Stimulated activated CD8-positive, alpha-beta memory T cell treated with anti-CD3 and anti-CD28 coated beads, Interleukin-15, amount 100 ng/mL, for 24 hours (primary cell): ENCODE data around the gene FGF7.
"Not testable (repeated sequence)": the region's sequence is repeated elsewhere in the genome, so short reads cannot be mapped to it uniquely, and the experiment has no call there.

Experiments
- DNase-seq: peaks from one replicate; pipeline ENCODE4 v3.0.0-alpha.2; 2020; ENCODE audit warnings: low read depth

Gene FGF7

DNA sequence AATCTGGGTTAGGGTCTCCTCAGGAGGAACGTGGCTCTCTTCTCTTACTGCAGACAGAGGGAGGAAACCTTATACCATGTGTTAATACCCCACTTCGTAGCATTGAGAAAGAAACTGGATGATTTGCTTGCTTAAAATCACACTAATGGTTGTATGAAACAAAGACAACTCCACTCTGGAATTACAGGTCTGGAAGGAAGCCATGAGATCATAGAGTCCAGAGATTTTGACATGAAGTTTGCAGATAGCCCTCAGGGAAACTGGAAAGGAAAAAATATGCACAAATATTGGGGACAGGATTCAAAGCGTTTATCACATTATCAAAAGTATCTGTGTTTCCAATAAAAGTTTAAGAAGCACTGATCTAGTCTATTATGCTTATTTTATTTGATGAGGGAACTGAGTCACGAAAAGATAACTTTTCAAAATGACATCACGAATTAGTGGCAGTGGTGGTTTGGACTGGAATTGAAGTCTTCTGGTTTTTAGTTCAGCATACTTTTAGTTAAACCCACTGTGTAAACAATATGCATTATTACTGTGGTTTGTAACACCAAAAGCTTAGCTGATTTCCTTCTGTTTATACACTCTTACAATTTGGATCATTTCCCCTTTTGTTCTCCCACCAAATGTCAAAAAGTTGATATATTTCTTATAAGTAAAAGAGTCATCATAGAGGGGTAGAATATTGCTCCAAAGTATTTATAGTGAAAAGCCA lies 16.8 kb downstream of the FGF7 start:
- no peak for DNase-seq

DNA sequence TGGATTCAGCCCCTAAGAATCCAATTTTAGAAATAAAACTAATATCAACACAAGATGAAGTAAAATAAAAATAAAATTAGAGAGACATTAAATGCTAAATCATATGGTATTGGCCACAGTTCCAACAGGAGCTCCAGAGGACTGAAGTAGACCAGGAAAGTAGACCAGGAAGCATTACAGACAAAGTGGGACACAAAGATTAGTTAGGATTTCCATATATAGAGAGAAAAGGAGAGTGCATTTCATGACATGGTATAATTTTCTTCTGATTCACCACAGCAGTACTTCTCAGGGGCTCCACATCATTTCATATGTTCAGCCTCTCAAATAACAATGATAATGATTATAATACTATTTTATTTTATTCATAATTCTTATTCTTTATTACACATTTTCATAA lies 18.3 kb downstream of the FGF7 start:
- no peak for DNase-seq

DNA sequence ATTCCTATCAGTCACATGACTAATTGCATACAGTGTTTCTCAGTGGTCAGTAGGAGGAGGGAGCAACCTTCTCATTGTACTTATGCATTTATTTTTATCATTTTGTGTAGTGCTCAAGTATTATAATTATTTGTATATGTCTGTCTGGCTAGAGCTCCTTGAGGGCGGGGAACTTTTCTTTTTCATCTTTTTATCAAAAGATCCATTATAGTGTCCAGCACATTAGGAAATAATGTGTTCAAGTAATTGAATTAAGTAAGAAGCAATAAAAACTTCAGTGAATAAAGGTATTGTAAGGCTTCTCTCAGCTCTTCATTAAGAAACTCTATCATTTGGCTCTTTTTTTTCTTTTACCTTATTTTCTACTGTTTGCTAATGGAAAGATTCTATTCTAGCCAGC lies 18.8 kb downstream of the FGF7 start:
- no peak for DNase-seq

GRCh38 chr15:49452595-49452994 lies 29.6 kb downstream of the FGF7 start:
- no peak for DNase-seq

GRCh38 chr15:49456166-49456565 lies 33.1 kb downstream of the FGF7 start:
- no peak for DNase-seq

DNA sequence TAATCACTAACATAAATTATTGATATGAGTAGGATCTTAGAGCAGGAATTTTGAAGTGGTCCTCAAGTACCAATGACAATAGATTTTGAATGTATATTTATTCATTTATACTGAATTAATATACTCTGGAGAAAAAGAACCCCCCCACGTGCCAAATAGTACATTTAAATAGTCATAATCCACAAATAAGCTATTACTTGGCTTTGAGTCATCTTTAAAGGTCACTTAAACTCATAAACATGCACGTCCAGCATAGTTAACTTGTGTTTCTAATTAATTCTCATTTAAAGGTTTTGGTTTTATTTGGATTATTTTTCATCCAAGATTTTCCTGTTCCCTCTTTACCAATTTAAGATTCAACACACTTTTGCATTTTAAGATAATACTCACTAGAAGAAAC lies 35.1 kb downstream of the FGF7 start:
- no peak for DNase-seq

DNA sequence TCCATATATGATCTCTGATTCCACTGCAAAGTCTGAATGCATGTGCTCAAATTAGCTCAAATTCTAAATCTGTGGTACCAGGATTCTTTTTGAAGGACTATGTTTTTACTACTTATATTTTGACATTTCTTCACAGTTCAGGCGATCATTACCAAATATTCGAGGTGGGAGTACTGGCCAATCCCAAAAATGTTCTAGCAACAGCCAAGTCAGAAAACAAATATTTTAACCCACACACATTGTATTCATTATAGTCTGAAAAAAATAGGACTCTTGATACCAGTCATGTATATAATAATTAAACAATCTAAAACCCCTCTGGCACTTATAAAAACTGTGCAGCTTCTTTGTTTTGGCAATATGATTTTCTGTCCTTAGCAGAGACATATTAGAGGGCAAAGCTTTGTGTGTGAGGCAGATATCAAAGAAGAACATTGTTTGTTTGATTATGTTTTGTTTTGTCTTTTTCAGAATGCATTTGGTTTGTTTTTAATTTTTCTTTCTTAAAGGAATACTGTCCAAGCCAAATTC lies 37.4 kb downstream of the FGF7 start:
- DNase-seq = no peak

DNA sequence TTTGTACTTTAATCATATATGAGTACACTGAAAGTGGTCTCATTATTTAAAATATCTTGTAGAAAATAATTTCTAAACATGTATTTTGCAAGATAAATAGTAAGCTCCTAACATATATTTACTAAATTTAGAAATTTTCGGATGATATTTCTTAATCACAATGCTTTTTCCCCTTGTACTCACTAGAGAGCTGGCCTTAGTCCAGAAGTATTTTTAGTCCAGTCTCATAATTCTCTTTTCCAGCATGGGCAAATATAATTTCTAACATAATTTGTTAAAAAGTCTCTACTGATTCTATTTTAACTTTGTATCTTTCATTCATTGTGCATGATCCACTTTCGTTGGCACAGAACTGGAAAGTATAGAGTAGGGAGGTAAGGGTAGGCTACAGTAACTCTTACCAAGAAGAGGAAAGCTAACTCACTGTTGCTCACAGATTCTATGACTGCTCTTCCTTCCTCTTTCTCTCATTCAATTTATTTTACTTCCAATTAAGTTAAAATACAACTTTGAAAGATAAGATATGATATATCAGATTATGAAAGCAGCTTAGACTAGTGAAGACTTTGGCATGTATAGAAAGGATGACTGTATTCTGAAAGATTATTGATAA lies 39.3 kb downstream of the FGF7 start:
- DNase-seq = no peak

DNA sequence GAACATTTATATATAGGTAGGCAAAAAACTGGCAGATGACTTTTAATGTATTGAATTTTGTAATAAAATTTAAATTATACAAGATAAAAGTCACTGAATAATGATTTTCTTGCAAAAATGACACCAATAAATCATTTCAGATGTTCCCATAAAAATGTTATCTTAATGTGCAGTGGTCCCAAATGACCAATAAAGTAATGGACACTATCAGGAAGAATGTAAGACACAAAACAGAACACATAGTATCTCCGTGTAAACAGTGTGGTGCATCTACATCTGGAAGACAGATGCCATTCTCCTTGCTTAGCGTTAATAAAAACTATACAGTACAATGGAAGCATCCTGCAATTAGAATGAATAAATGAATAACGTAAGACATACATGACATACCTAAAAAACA lies 41.5 kb downstream of the FGF7 start:
- no peak for DNase-seq

DNA sequence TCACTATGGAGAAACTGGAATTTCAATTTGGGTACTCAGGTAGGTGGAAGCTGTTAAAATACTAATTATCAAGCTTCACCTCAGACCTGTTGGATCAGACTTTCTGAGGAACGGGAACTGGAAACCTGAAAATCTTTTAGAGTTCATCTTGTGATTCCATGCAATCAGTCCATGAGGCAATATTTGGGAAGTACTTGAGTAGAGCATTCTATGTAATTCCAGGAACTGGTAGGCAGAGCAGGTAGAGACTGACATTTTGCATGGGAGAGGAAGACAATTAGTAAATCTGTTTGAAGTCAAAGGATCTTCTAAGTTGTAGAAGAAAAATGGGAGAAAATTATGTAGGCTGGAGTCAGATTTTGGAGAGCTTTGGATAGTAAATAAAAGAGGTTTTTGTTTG lies 43.1 kb downstream of the FGF7 start:
- DNase-seq = no peak

DNA sequence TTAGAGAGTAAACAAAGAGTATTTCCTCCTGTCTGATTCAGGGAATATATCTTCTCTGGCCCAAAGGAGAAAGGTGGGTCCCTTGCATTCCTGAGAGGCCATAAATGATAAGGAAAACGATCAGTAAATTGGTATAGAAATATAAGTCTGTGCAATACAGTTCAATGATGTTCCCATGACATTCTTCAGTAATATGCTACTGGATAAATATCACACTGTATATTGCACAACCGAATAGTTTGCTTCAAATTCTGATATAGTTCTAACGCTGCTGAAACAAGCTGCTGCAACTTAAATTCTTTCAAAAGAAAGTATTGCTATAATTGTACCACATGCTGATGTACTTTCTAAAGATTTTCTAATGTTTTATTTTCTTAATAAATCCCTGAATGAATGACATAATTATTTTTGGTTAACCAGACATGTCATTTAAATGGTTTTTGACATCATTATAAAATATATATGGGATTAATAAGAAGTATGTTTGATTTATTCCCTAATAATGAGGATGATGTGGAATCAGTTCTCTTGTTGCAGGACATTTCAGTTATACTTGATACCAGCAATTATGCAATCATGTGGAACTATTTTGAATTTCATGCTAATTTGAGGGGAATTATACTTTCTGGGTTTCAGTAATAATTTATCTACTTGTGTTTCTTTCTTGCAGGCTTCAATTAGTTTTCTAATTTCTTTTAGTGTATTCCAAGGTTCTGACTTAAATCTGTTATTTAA lies 44.9 kb downstream of the FGF7 start:
- no peak for DNase-seq

DNA sequence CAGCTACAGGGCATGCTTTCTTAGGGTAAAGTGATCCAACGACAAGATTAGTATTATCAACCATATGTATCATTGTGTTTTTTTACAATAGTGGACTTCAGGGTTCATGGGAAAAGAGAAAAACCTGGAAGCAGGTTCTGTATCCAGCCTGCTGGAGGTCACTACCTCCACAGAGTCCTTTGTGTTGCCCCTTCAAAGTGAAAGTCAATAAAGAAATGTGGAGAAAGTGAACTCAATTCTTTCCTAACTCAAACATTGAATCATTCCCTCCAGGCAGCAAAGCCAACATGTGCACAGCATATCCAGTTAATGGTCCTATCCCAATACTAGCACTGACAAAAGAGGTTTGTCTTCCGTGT lies 45.4 kb downstream of the FGF7 start:
- DNase-seq = no peak

DNA sequence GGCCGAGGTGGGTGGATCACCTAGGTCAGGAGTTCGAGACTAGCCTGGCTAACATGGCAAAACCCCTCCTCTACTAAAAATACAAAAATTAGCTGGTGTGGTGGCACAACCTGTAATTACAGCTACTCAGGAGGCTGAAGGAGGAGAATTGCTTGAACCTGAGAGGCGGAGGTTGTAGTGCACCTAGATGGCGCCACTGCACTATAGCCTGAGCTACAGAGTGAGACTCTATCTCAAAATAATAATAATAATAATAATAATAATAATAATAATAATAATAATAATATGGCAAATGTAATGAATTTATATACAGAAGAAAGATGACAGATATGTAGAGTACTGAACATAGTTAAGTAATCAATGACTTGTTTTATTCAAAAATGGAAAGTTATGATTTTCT lies 48.2 kb downstream of the FGF7 start:
- DNase-seq = not testable (repeated sequence)

DNA sequence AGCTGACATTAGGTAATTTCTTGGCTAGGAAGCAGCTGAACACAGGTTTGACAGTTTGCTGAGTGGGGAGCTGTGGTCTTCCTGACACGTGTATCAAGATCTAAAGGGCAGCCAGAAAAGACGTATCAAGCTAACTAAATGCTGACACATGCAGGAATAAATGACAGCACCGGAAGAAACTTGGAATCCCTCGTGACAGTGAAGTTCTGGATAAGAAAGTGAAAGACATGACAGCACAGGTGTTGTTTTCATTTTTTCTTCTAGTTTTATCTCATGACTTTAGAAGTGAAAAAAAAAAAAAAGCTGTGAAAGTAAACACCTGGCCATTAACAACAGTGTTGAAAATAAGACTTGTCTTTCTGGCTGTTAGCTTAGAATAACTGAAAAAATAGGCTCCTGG lies 48.7 kb downstream of the FGF7 start:
- DNase-seq = no peak

DNA sequence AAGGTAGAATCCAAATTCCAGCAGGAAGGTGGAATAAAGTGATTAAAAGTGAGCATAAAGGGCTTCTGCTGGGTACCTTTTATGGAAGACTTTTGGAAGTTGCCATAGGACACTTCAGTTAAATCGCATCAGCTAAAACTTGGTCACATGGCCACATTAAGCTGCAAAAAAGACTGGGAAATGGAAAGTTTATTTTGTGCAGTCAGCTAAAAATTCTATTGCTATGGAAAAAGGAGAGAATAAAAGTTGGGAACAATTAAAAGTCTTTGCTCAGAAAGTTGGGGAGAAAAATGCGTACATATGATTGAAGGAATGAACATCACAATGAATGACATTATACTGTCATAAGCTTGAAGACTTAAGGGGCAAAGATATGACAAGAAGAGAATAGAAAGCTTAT lies 49.3 kb downstream of the FGF7 start:
- no peak for DNase-seq

- DNase-seq = no peak
Measured at GRCh38 chr15:49473031-49473430, 50.0 kb downstream of the FGF7 start.

DNA sequence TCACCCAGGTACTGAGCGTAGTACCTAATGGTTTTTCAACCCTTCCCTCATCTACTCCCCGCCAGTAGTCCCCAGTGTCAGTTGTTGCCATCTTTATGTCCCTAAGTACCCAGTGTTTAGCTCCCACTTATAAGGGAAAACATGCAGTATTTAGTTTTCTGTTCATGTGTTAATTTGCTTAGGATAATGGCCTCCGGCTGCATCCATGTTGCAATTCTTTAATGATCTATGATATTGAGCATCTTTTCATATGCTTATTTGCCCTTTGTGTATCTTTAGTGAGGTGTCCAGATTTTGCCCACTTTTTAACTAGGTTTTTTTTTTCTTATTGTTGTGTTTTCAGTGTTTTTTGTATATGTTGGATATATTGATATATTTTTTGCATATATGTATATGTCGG lies 55.0 kb downstream of the FGF7 start:
- DNase-seq = not testable (repeated sequence)

DNA sequence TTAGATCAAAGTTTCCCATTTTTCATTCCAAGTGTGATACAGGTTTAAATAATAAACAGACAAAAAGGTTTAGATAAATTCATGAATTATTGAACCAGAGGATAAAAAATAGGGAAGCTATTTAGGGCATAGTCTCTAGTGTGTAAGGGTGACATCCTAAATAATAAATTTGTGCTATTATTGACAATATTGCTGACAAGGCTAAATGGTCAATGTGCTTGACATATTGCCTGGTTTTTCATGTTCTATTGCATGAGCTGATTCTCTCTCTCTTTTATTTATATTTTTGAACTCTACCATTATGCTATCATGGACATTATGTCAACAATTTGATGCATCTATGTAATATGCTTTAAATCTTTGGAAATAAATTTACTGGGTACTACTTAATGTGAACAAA lies 55.9 kb downstream of the FGF7 start:
- DNase-seq = not testable (repeated sequence)

DNA sequence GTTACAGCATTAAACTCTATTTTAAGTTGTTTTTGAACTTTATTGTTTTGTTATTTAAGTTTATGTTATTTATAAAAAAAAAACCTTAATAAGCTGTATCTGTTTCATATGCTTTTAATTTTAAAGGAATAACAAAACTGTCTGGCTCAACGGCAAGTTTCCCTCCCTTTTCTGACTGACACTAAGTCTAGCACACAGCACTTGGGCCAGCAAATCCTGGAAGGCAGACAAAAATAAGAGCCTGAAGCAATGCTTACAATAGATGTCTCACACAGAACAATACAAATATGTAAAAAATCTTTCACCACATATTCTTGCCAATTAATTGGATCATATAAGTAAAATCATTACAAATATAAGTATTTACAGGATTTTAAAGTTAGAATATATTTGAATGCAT lies 62.4 kb downstream of the FGF7 start:
- DNase-seq = not testable (repeated sequence)

- DNase-seq = no peak
Measured at GRCh38 chr15:49490966-49491365, 67.9 kb downstream of the FGF7 start.

DNA sequence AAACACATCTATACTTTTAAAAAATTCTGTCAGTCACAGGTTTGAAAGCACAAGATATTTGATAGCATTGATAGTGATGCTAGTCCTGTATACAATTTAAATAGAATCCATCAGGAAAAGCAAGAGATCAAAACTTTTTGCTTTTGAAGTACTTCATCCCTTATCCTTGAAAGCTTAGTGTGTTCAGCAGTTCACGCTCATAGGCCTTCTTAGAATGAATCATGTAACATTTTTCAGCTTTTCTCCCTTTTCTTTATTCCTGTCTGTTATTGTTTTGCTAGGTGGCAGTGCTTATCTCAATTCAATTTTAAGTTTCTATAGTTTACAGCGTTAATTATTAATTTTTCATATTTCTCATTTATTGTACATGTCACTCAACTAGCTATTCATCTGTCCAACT lies 69.1 kb downstream of the FGF7 start:
- DNase-seq = no peak

- no peak for DNase-seq
Measured at GRCh38 chr15:49492830-49493229, 69.8 kb downstream of the FGF7 start.

DNA sequence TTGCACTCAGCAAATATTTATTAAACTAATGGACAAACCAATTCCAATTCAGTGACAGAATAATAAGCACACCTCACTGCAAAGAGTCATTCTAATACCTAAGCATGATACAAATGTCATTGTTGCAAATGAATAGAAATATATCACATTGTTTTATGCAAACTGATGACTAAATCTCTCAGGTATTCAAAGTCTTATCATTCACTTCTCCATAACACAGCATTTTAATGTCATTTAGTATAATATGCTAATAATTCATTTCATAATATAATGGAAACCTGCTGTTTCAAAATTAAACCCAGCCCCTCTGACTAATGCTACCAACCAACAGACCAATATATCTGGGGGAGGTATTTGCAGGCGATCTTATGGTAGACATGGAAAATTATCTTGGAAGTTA lies 71.8 kb downstream of the FGF7 start:
- no peak for DNase-seq
